ENCODE data around the gene IL6R.

IL6R gene

GRCh38 chr1:154427173-154428139 lies 22.3 kb downstream of the IL6R start:
- no peak for FAIRE-seq

GRCh38 chr1:154429118-154429517 lies 24.0 kb downstream of the IL6R start:
- FAIRE-seq: no peak

GRCh38 chr1:154429841-154430611 lies 24.9 kb downstream of the IL6R start:
- no peak for FAIRE-seq

GRCh38 chr1:154430903-154431302 lies 25.8 kb downstream of the IL6R start:
- no peak for FAIRE-seq

GRCh38 chr1:154431586-154432373 lies 26.6 kb downstream of the IL6R start:
- FAIRE-seq: no peak

GRCh38 chr1:154433161-154433764 lies 28.1 kb downstream of the IL6R start:
- no peak for FAIRE-seq

GRCh38 chr1:154434346-154435085 lies 29.4 kb downstream of the IL6R start:
- no peak for FAIRE-seq

- FAIRE-seq: no peak
Measured at GRCh38 chr1:154435599-154436200, 30.6 kb downstream of the IL6R start.

- FAIRE-seq: no peak
Measured at GRCh38 chr1:154436433-154436832, 31.3 kb downstream of the IL6R start.

- no peak for FAIRE-seq
Measured at GRCh38 chr1:154440036-154440804, 35.1 kb downstream of the IL6R start.

- no peak for FAIRE-seq
Measured at GRCh38 chr1:154441241-154441888, 36.2 kb downstream of the IL6R start.

GRCh38 chr1:154442006-154442740 lies 37.0 kb downstream of the IL6R start:
- FAIRE-seq: no peak

GRCh38 chr1:154443274-154444013 lies 38.3 kb downstream of the IL6R start:
- no peak for FAIRE-seq

GRCh38 chr1:154445040-154445472 lies 39.9 kb downstream of the IL6R start:
- no peak for FAIRE-seq

- FAIRE-seq: no peak
Measured at GRCh38 chr1:154446292-154446691, 41.1 kb downstream of the IL6R start.

- FAIRE-seq: no peak
Measured at GRCh38 chr1:154446789-154447188, 41.6 kb downstream of the IL6R start.

GRCh38 chr1:154448331-154448811 lies 43.2 kb downstream of the IL6R start:
- no peak for FAIRE-seq

- no peak for FAIRE-seq
Measured at GRCh38 chr1:154453161-154453560, 48.0 kb downstream of the IL6R start.

Measured in islet of Langerhans (tissue), 1 donor.